Heart left ventricle (tissue), 16 donors: ENCODE measurements around the gene PRR9. TPM values are rescaled to one million over a fixed set of nuclear protein-coding genes. Genes with fewer than 3 reads are reported as not detected.

Experiments used
- ATAC-seq, 4 donors: fragments of 200-7000 bp; cut with Tn5 transposase; one replicate each; pipeline ENCODE4 v1.9.1; 2020 to 2022; ENCODE audit warnings: moderate library complexity in 4 of 4, mild to moderate bottlenecking in 3 of 4, moderate number of reproducible peaks in 1 of 4
- DNase-seq, 5 donors: peaks; one replicate each; pipeline ENCODE4 v3.0.0-alpha.2; 2020
- H3K27ac ChIP-seq, 12 donors: fragments of 200-600 bp; sonication (generic) in 4 of 12; one replicate each; pipeline versions ENCODE4 v1.5.0 to v1.8.0; 2016 to 2022; ENCODE audit warnings: mild to moderate bottlenecking in 2 of 12
- H3K27me3 ChIP-seq, 9 donors: fragments of 200-600 bp; sonication (generic) in 2 of 9; one replicate each; pipeline versions ENCODE4 v1.5.1 to v1.8.0; 2016 to 2022; ENCODE audit warnings: mild to moderate bottlenecking in 3 of 9
- H3K36me3 ChIP-seq, 9 donors: fragments of 200-600 bp; sonication (generic) in 2 of 9; one replicate each; pipeline versions ENCODE4 v1.5.0 to v1.8.0; 2018 to 2022; ENCODE audit warnings: mild to moderate bottlenecking in 2 of 9
- H3K4me1 ChIP-seq, 12 donors: fragments of 200-600 bp; sonication (generic) in 4 of 12; one replicate each; pipeline versions ENCODE4 v1.5.0 to v1.8.0; 2016 to 2022; ENCODE audit warnings: mild to moderate bottlenecking in 3 of 12
- H3K4me3 ChIP-seq, 12 donors: fragments of 200-600 bp; sonication (generic) in 4 of 12; one replicate each; pipeline versions ENCODE4 v1.5.0 to v1.8.0; 2017 to 2022; ENCODE audit warnings: mild to moderate bottlenecking in 9 of 12, moderate library complexity in 4 of 12
- H3K9me3 ChIP-seq, 12 donors: fragments of 200-600 bp; sonication (generic) in 4 of 12; one replicate each; pipeline versions ENCODE4 v1.5.0 to v1.8.0; 2016 to 2022; ENCODE audit warnings: mild to moderate bottlenecking in 1 of 12
- POLR2A ChIP-seq, 2 donors: fragments of 450-650 bp; IDR thresholded peaks; one replicate each; pipeline ENCODE4 v1.6.1; 2017; ENCODE audit warnings: antibody characterized with exemption in 2 of 2, mild to moderate bottlenecking in 2 of 2, moderate library complexity in 2 of 2
- WGBS, 4 donors: extraction: QIAGEN DNeasy Blood & Tissue Kit in 2 of 4; methylation state at CpG; one replicate each; pipeline versions ENCODE4 v1.1.5 to v1.1.7; 2013 to 2018; 5-methylcytosine and 5-hydroxymethylcytosine counted together
- intact Hi-C, 10 donors: fragments of 100-400 bp; cut with DNase I; formaldehyde crosslinking; loops; one replicate each; pipeline versions ENCODE4 v1.11.1 to v1.14.2; 2022
- polyA plus RNA-seq, 2 donors: library from polyadenylated mRNA; stranded (reverse); fragments of 200-250 nt; gene quantifications; one replicate each; pipeline ENCODE4 v1.2.3, GENCODE V29; 2013
- total RNA-seq, 9 donors: library from RNA; depleted of rRNA in 2 of 9; stranded (reverse); fragments of >200 nt in 2 of 9; fragmentation: NEBNext Ultra II Directional in 3 of 9; extraction: Animal tissue kit (Norgen Biotek cat#: 25700) in 3 of 9; gene quantifications; one replicate each; pipeline versions ENCODE4 v1.1.0 to v1.2.4, GENCODE V29; 2016 to 2023
- TF ChIP-seq, protein P1 (sequence below), 12 donors: fragments of 200-600 bp; sonication (generic) in 4 of 12; IDR thresholded peaks; one replicate each; pipeline versions ENCODE4 v1.5.0 to v1.8.0; 2018 to 2022; ENCODE audit warnings: antibody characterized with exemption in 12 of 12, mild to moderate bottlenecking in 5 of 12
- donor health status: ischemic (EF 13 %, LVEDD 7.1; RV severe dilation, severe dysfunction).
- donor health status: healthy with polysubstance abuse.
- donor health status: DM: no; HTN: yes; CAD: no.
- donor health status: DM: no; HTN: no; CAD: no.
- donor health status: ischemic (EF 25% LVEDD 6.9; RV normal size, moderate dysfunction).
- donor health status: ischemic (EF 25% LVEDD 5.7; RV mildly dilated, moderate dysfunction).
- donor health status: healthy.
- donor health status: DM: yes; HTN: yes; CAD: no.
- donor health status: ischemic (EF 35%, LVEDD 5.7; RV mildly dilated, moderate dysfunction).
- donor health status: nonischemic (EF 11% LVEDD 7.7; RV severe dilation, severe dysfunction).
- donor health status: DM: yes; HTN: yes; CAD: no.
- donor health status: PGD.
- donor health status: ischemic (EF 29% LVEDD 5.4; RV normal size, mild dysfunction).
- donor health status: nonischemic (EF 23%, LVEDD 6.1; RV moderate dilation, normal function).

PRR9 gene
- total and polyA plus RNA-seq, 11 donors, result 1.1 TPM; not detected in 10

DNA sequence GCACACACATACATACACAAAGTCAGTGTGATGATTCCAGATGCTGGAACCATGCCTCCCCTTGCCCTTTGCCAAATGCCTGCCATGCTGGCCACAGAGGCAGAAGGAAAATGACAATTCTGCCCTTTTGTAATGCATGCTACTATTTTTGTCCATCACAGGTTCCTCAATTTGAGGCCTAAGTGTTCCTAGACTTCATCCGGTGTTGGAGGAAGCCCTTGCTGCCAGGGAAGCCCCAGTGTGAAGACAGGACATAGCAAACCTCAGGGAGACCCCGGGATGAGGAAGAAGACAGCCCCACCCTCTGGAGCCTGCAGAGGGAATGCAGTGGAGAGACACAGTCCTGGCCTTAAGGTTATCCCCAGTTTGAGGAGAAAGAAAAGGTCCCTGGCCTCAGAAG, 14.4 kb downstream of the PRR9 start:
- DNase-seq (no peak), ATAC-seq (peak in 2 of 4 donors; percentile 31 to 69)
- intact Hi-C loops, result no loop called here
- Histone ChIP-seq H3K9me3 (no peaks in the 10 kb centered on the region), H3K36me3 (no peaks in the 10 kb centered on the region), H3K4me3 (no peak overlapping the region), H3K4me1 (peaks cover 0 to 30% (median 0%) of the 10 kb centered on the region in 12 donors), H3K27me3 (peaks cover 0 to 10% (median 0%) of the 10 kb centered on the region in 9 donors), H3K27ac (no peak overlapping the region)
- 35 to 62% (median 56%) methylated on average over 2 of the region's 2 CpGs for WGBS, 4 donors
- no peak for TF ChIP-seq POLR2A (IDR thresholded peaks at IDR 0.05)
- TF ChIP-seq, protein P1, sequence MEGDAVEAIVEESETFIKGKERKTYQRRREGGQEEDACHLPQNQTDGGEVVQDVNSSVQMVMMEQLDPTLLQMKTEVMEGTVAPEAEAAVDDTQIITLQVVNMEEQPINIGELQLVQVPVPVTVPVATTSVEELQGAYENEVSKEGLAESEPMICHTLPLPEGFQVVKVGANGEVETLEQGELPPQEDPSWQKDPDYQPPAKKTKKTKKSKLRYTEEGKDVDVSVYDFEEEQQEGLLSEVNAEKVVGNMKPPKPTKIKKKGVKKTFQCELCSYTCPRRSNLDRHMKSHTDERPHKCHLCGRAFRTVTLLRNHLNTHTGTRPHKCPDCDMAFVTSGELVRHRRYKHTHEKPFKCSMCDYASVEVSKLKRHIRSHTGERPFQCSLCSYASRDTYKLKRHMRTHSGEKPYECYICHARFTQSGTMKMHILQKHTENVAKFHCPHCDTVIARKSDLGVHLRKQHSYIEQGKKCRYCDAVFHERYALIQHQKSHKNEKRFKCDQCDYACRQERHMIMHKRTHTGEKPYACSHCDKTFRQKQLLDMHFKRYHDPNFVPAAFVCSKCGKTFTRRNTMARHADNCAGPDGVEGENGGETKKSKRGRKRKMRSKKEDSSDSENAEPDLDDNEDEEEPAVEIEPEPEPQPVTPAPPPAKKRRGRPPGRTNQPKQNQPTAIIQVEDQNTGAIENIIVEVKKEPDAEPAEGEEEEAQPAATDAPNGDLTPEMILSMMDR (IDR thresholded peaks at IDR 0.05), result no peak

DNA sequence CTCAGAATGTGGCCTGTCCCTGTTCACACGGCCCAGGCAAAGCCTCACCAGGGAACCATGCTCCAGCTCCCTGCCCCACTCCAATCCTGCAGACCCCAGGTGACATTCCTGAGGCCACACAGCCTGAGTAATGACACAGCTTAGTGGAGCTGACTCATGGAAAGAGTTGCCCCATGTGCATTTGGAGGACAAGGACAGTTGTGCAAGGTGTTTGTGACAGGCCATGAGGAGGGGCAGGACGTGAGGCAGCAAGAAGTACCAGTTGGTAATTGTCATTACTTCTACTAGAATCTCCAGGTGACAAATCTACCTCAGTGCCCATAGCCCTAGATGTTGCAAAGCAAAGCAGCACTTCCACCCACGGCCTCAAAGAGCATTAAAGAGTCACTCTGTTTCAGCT, 15.2 kb downstream of the PRR9 start:
- TF ChIP-seq POLR2A (IDR thresholded peaks at IDR 0.05), result no peak
- TF ChIP-seq, protein P1 (IDR thresholded peaks at IDR 0.05), result no peak
- Histone ChIP-seq H3K4me3 (no peak overlapping the region), H3K27ac (no peak overlapping the region), H3K36me3 (no peaks in the 10 kb centered on the region), H3K4me1 (peaks cover 0 to 30% (median 0%) of the 10 kb centered on the region in 12 donors), H3K9me3 (no peaks in the 10 kb centered on the region), H3K27me3 (peaks cover 0 to 9% (median 0%) of the 10 kb centered on the region in 9 donors)
- peak in 2 of 4 donors; percentile 12 to 49 for ATAC-seq
- 42 to 53% (median 47%) methylated on average over 3 of the region's 3 CpGs for WGBS, 4 donors
- intact Hi-C loops, result no loop called here
- DNase-seq, result no peak

DNA sequence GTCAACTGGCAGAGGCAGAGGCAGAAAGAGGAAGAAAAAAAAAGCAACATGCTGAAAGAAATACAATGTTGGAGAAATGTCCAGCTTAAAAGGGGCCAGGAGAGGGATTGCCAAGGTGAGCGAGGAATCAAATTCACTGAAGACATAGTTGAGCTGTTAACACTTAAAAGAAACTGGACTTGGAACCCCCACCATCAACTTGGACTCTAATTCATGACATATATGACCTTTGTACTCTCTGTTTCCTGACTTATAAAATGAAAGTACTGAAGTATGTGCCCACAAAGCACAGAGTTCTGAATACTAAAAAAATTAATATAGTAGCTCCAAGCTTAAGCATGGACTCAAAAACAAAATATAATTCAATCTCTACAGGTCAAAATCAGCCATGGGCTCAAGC, 16.1 kb downstream of the PRR9 start:
- H3K4me1 ChIP-seq, result peaks cover 0 to 30% (median 0%) of the 10 kb centered on the region in 12 donors
- TF ChIP-seq, protein P1 (IDR thresholded peaks at IDR 0.05), result no peak
- no peak for TF ChIP-seq POLR2A (IDR thresholded peaks at IDR 0.05)
- no peaks in the 10 kb centered on the region for H3K9me3 ChIP-seq
- intact Hi-C loops, result no loop called here
- H3K27ac ChIP-seq, result no peak overlapping the region
- no peaks in the 10 kb centered on the region for H3K36me3 ChIP-seq
- no peak overlapping the region for H3K4me3 ChIP-seq
- peaks cover 0 to 7% (median 0%) of the 10 kb centered on the region in 9 donors for H3K27me3 ChIP-seq
- DNase-seq, result no peak
- no peak for ATAC-seq
- WGBS, 4 donors, result 79 to 82% (median 81%) methylated on average over 1 of the region's 1 CpG

DNA sequence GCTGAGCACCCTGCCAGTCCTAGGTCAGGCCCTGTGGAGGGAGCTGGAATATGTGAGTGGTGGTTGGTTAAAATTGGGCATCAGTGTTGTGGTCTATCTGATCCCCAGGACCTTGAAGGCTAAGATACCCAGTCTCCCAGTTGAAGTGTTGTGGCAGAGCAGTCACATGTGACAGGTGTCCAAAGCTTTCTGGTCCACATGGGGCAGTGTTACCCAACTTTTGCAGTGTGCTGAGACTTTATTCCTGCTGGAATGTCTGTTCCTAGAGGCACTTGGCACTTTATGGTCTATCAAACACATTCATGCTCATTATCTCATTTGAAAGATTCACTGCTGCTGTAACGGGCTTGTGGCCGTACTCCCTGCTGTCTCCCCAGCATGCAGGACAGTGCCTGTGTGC, 21.1 kb downstream of the PRR9 start:
- TF ChIP-seq, protein P1 (IDR thresholded peaks at IDR 0.05), result no peak
- TF ChIP-seq POLR2A (IDR thresholded peaks at IDR 0.05), result no peak
- 41 to 53% (median 47%) methylated on average over 2 of the region's 2 CpGs for WGBS, 4 donors
- DNase-seq (no peak), ATAC-seq (peak in 1 of 4 donors; percentile 22)
- H3K27ac ChIP-seq, result no peak overlapping the region
- H3K4me1 ChIP-seq, result peaks cover 0 to 4% (median 0%) of the 10 kb centered on the region in 12 donors
- no peaks in the 10 kb centered on the region for H3K9me3 ChIP-seq
- H3K27me3 ChIP-seq, result peaks cover 0 to 3% (median 0%) of the 10 kb centered on the region in 9 donors
- no peaks in the 10 kb centered on the region for H3K36me3 ChIP-seq
- intact Hi-C loops, result no loop called here
- no peak overlapping the region for H3K4me3 ChIP-seq
